Gastroesophageal sphincter (tissue), 3 donors: Measurements from ENCODE around the gene FYB1.

Experiments used
- POLR2A ChIP-seq, 2 donors: fragments of 450-650 bp; IDR thresholded peaks; one replicate each; pipeline ENCODE4 v1.6.1; 2017; ENCODE audit warnings: antibody characterized with exemption in 2 of 2, mild to moderate bottlenecking in 2 of 2, moderate library complexity in 1 of 2
- TF ChIP-seq, protein P1 (sequence below), 4 experiments: fragments of 200-600 bp in 2 of 4; fragments of 450-650 bp in 2 of 4; sonication (generic) in 1 of 4; IDR thresholded peaks; one replicate each; pipeline ENCODE4 v1.5.1; 2017 to 2019; ENCODE audit warnings: antibody characterized with exemption in 4 of 4, mild to moderate bottlenecking in 2 of 4, moderate library complexity in 2 of 4

- TF ChIP-seq, protein P1, sequence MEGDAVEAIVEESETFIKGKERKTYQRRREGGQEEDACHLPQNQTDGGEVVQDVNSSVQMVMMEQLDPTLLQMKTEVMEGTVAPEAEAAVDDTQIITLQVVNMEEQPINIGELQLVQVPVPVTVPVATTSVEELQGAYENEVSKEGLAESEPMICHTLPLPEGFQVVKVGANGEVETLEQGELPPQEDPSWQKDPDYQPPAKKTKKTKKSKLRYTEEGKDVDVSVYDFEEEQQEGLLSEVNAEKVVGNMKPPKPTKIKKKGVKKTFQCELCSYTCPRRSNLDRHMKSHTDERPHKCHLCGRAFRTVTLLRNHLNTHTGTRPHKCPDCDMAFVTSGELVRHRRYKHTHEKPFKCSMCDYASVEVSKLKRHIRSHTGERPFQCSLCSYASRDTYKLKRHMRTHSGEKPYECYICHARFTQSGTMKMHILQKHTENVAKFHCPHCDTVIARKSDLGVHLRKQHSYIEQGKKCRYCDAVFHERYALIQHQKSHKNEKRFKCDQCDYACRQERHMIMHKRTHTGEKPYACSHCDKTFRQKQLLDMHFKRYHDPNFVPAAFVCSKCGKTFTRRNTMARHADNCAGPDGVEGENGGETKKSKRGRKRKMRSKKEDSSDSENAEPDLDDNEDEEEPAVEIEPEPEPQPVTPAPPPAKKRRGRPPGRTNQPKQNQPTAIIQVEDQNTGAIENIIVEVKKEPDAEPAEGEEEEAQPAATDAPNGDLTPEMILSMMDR (IDR thresholded peaks at IDR 0.05) = no peak
- no peak for TF ChIP-seq POLR2A (IDR thresholded peaks at IDR 0.05)
Observed at GRCh38 chr5:39172593-39172992, 46.8 kb downstream of the FYB1 start.
